ENCODE measurements around the gene SLC19A2.

GRCh38 chr1:169509354-169509753 lies 23.6 kb upstream of the SLC19A2 start:
- TF ChIP-seq CTCF (IDR thresholded peaks at IDR 0.05; ENCODE audit: insufficient read depth, low read depth, low read length): no peak
- TF ChIP-seq EZH2 (IDR thresholded peaks at IDR 0.05; ENCODE audit: insufficient read depth, low read length): no peak

All from astrocyte (in vitro differentiated cells and primary cell).